ENCODE measurements around the gene HS3ST6.

DNA sequence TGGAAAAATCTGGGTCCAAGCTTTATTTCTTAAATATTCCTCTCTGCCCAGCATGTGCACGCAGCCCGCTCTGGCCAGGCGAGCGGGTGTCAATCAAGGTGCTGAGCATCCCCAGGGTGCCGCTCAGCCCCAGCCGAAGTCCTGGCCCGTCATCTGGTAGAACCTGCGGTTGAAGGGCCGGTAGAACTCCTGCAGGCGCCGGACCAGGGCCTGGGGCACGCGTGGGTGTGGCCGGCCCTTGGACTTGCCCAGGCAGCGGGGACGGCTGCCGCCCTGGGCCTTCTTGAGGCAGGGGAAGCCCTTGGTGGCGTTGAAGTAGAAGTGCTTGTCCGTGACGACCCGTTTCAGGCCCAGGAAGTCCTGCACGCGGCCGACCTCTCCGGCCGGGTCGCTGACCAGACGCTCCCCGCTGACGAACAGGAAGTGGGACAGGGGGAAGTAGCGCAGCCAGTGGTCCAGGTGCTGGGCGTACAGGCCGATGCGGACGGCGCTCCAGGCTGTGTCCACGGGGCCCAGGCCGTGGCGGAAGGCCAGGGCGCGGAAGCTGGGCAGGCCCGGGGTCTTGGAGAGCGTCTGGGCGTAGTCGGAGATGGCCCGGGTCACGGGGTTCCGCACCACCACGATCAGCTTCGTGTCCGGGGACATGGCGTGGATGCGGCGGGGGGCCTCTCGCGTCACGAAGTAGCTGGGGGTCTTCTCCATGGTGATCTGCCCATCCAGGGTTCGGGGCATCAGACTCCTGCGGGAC lies 6.6 kb downstream of the HS3ST6 start:
- TF ChIP-seq EZH2 (IDR thresholded peaks at IDR 0.05) (no peak), EZH2phosphoT487 (IDR thresholded peaks at IDR 0.05) (no peak)
- TF ChIP-seq, protein P1, sequence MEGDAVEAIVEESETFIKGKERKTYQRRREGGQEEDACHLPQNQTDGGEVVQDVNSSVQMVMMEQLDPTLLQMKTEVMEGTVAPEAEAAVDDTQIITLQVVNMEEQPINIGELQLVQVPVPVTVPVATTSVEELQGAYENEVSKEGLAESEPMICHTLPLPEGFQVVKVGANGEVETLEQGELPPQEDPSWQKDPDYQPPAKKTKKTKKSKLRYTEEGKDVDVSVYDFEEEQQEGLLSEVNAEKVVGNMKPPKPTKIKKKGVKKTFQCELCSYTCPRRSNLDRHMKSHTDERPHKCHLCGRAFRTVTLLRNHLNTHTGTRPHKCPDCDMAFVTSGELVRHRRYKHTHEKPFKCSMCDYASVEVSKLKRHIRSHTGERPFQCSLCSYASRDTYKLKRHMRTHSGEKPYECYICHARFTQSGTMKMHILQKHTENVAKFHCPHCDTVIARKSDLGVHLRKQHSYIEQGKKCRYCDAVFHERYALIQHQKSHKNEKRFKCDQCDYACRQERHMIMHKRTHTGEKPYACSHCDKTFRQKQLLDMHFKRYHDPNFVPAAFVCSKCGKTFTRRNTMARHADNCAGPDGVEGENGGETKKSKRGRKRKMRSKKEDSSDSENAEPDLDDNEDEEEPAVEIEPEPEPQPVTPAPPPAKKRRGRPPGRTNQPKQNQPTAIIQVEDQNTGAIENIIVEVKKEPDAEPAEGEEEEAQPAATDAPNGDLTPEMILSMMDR (IDR thresholded peaks at IDR 0.05): no peak
